OCI-LY3 (cell line): ENCODE data around the gene C2orf72.
A peak's percentile ranks its signal among the peaks of the same experiment; 100 is the strongest.

Experiments used
- H2AFZ ChIP-seq: fragments of 200-600, 300-600 bp; shearing (Covaris generic); 2 replicates; pipeline ENCODE4 v1.6.0; 2014; ENCODE audit warnings: antibody characterized with exemption, low read depth, low read length
- H3K27ac ChIP-seq: fragments of 200-600, 300-600 bp; sonication (generic); 2 replicates; pipeline ENCODE4 v1.5.1; 2014; ENCODE audit warnings: mild to moderate bottlenecking, low read length, moderate library complexity, mixed read lengths
- H3K27me3 ChIP-seq: fragments of 200-600, 300-600 bp; sonication (generic); 2 replicates; pipeline ENCODE4 v1.6.1; 2014; ENCODE audit warnings: low read depth, low read length, mixed read lengths
- H3K36me3 ChIP-seq: fragments of 200-600, 300-600 bp; sonication (generic); replicated peaks from 2 replicates; pipeline ENCODE3; 2014; ENCODE audit warnings: low read depth, low read length, mixed read lengths
- H3K4me1 ChIP-seq: fragments of 300-600, 200-600 bp; sonication (generic); 2 replicates; pipeline ENCODE4 v1.6.1; 2014; ENCODE audit warnings: low read length, mixed read lengths
- H3K4me2 ChIP-seq: fragments of 200-600, 300-600 bp; sonication (generic); 2 replicates; pipeline ENCODE4 v1.6.1; 2014; ENCODE audit warnings: low read length, mixed read lengths
- H3K4me3 ChIP-seq: fragments of 300-600, 200-600 bp; sonication (generic); 2 replicates; pipeline ENCODE4 v1.5.1; 2014; ENCODE audit warnings: antibody characterized with exemption, mild to moderate bottlenecking, low read length, moderate library complexity
- H3K79me2 ChIP-seq: fragments of 300-600, 200-600 bp; shearing (Covaris generic); 2 replicates; pipeline ENCODE4 v1.6.1; 2014; ENCODE audit warnings: mild to moderate bottlenecking, low read length, mixed read lengths
- H3K9ac ChIP-seq: fragments of 300-600, 200-600 bp; shearing (Covaris generic); 2 replicates; pipeline ENCODE4 v1.6.0; 2014; ENCODE audit warnings: mild to moderate bottlenecking, low read length, moderate library complexity
- H3K9me3 ChIP-seq: fragments of 200-600, 300-600 bp; shearing (Covaris generic); 2 replicates; pipeline ENCODE4 v1.6.1; 2014; ENCODE audit warnings: low read length, mixed read lengths; ENCODE audit not compliant: insufficient read depth
- H4K20me1 ChIP-seq: fragments of 200-600, 300-600 bp; sonication (generic); 2 replicates; pipeline ENCODE4 v1.6.1; 2016; ENCODE audit warnings: low read length, mixed read lengths; ENCODE audit not compliant: insufficient read depth
- CTCF ChIP-seq: fragments of 200-600, 300-600 bp; sonication (generic); IDR thresholded peaks from 2 replicates; pipeline ENCODE4 v1.5.1; 2014; ENCODE audit warnings: antibody characterized with exemption, low read length, low read depth
- EZH2phosphoT487 ChIP-seq: fragments of 200-600 bp; shearing (Covaris generic); IDR thresholded peaks from 2 replicates; pipeline ENCODE4 v1.6.1; 2018; ENCODE audit warnings: antibody characterized with exemption, mixed run types, low read depth

C2orf72 gene

DNA sequence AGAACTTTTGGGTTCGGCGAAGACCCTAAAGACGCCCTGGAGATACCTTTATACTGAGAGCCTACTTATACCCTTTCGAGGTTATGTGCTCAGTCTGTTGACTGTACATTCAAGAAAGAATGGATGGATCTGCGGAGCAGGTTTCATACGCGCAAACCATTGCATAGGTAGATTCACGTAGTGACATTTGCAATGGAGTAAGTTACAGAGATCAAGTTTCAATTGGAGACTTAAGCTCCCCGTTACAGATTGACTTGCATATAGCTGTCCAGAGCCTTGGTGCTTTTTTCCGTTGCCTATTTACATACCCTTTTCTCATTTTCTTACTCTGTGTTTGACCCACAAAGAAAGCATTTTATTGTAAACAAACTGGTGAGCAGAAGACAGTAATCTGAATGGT lies 20.3 kb downstream of the C2orf72 start:
- peak overlapping the region; percentile 79 for H3K4me2 ChIP-seq
- no peak overlapping the region for H3K27ac ChIP-seq
- H2AFZ ChIP-seq: no peak overlapping the region
- H3K9ac ChIP-seq: peak overlapping the region; percentile 86
- peak overlapping the region; percentile 99 for H3K4me3 ChIP-seq
- H3K9me3 ChIP-seq: no peaks in the 10 kb centered on the region
- H4K20me1 ChIP-seq: no peaks in the 10 kb centered on the region
- H3K36me3 ChIP-seq: peaks cover 4% of the 10 kb centered on the region
- H3K4me1 ChIP-seq: peaks cover 15% of the 10 kb centered on the region
- no peaks in the 10 kb centered on the region for H3K27me3 ChIP-seq
- no peak for TF ChIP-seq EZH2phosphoT487
- TF ChIP-seq CTCF: no peak
- peaks cover 51% of the 10 kb centered on the region for H3K79me2 ChIP-seq

GRCh38 chr2:231058761-231059550 lies 21.6 kb downstream of the C2orf72 start:
- Histone ChIP-seq H3K4me2 (peak overlapping the region; percentile 79; the same call in 1 of the 2 replicates), H3K36me3 (peaks cover 9% of the 10 kb centered on the region), H3K27ac (no peak overlapping the region), H3K79me2 (peaks cover 53% of the 10 kb centered on the region), H2AFZ (no peak overlapping the region), H4K20me1 (no peaks in the 10 kb centered on the region), H3K27me3 (no peaks in the 10 kb centered on the region), H3K9ac (no peak overlapping the region), H3K9me3 (no peaks in the 10 kb centered on the region), H3K4me1 (peaks cover 15% of the 10 kb centered on the region), H3K4me3 (no peak overlapping the region)
- no peak for TF ChIP-seq CTCF
- TF ChIP-seq EZH2phosphoT487: no peak

DNA sequence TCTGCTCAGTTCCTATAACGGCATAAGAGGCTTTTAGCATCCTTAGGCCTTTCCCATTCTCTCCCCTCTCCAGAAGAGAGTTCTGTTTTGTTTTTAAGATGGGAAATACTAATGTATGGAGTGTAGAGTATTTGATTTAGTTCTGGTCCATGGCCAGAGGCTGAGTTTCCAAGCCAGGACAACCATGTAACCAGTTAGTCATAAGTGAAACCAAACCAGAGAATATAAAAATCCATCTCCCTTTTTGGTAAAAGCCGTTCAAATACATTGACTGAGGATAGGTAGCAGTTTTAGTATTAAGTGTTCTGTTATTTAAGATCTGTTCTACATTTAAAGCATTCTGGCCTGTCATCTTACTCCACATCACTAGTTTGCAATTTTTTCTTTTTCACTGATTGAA lies 22.4 kb downstream of the C2orf72 start:
- H3K27ac ChIP-seq: no peak overlapping the region
- peaks cover 13% of the 10 kb centered on the region for H3K36me3 ChIP-seq
- no peaks in the 10 kb centered on the region for H4K20me1 ChIP-seq
- H3K4me3 ChIP-seq: no peak overlapping the region
- no peaks in the 10 kb centered on the region for H3K9me3 ChIP-seq
- peaks cover 57% of the 10 kb centered on the region for H3K79me2 ChIP-seq
- no peak overlapping the region for H2AFZ ChIP-seq
- peaks cover 15% of the 10 kb centered on the region for H3K4me1 ChIP-seq
- no peak overlapping the region for H3K4me2 ChIP-seq
- no peak overlapping the region for H3K9ac ChIP-seq
- H3K27me3 ChIP-seq: no peaks in the 10 kb centered on the region
- TF ChIP-seq CTCF (no peak), EZH2phosphoT487 (no peak)

DNA sequence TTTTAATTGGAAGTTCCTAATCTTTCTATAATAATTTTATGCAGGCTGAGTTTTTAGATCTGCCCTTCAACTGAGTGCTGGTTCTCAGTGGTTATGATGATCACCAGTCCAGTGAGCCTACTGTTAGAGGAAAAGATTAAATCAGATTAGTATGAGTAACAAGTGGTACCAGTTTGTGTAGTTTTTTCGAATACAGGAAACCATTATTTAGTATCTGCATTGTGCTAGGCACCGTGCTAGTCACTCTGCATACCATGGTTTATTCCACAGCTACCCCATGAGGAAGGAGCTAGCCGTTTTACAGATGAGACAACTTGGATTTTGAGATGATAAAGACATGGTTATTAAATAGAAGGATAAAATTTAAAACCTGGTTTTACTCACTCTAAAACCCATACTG lies 25.5 kb downstream of the C2orf72 start:
- Histone ChIP-seq H3K4me3 (no peak overlapping the region), H2AFZ (no peak overlapping the region), H3K27me3 (no peaks in the 10 kb centered on the region), H3K27ac (no peak overlapping the region), H3K9ac (no peak overlapping the region), H3K4me2 (no peak overlapping the region), H3K36me3 (peaks cover 26% of the 10 kb centered on the region), H3K4me1 (peaks cover 13% of the 10 kb centered on the region), H3K9me3 (no peaks in the 10 kb centered on the region), H3K79me2 (peaks cover 45% of the 10 kb centered on the region), H4K20me1 (no peaks in the 10 kb centered on the region)
- no peak for TF ChIP-seq CTCF
- no peak for TF ChIP-seq EZH2phosphoT487
